Hematopoietic multipotent progenitor cell treated with erythropoietin and hydrocortisone succinate and interleukin-3 and kit ligand, for 8 days (in vitro differentiated cells): ENCODE measurements around the gene THAP10.

Experiments
- DNase-seq: peaks from one replicate; pipeline ENCODE4 v3.0.0-alpha.2; 2015

THAP10 gene

DNA sequence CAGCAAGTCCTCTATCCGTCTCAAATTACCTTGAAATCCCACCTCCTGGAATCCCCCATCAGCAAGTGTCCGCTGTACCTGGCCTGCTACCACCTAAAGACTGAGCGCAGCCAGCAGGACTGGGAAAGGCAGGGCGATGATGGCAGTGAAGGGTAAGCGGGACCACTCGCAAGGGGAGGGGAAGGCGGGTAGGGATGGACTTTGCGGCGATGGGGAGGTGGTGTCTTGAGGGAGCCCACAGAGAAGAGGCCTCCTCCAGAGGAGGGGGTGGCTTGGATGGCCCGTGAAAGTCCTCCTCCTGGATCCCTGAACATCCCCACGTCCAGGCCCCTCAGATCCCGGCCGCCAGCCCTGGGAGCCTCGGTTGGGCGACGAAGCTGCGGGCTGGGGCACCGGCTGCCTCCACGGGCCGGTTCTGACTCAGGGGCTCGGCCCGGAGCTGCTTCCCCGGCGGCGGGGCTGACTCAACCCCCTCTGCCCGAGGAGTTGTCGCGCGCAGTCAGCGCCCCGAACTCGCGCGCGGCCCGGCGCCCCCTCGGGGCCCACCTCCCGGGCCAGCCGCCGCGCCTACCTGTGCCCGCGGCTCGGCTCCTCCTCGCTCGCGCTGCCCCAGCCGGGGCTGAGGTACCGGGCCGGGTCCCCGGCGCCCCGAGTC, 38.8 kb downstream of the THAP10 start:
- DNase-seq: no peak

- no peak for DNase-seq
These were observed 39.5 kb downstream of the THAP10 start for GRCh38 chr15:70852501-70853317.

DNA sequence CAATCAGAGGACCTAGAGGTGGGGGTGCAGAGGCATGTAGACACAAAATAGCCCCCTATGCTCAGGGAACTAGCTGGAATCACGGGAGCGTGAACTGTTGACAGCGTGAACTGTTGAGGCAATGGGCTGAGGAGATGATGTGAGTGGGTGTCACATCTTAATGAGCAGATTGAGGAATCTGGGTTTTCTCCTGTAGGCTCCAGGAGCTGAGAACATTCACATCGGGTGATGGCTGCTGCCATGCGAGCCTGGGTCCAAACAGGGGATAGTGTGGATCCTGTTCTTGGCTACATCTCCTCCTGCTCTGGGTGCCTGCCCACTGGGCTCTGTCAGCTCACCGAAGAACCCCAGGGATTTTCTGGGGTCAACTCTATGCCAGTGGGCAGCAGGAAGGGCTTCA, 40.3 kb downstream of the THAP10 start:
- DNase-seq: no peak

- no peak for DNase-seq
These were observed 46.5 kb downstream of the THAP10 start for GRCh38 chr15:70845602-70846360.

DNA sequence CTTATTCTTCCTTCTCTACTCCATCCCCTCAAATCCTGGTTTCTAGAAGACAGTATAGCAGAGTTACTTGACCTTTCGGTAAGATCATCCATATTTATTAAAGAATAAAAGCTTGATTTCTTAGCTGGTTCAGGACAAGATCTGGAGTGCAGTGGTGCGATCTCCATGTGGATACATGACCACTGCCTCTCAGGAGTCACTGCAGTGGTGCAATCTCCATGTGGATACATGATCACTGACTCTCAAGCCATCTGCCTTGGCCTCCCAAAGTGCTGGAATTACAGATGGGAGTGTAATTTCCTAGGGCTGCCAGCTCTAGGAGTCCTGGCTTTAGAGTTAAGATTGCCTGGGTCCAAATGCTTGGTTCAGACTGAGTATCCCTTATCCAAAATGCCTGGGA, 54.8 kb downstream of the THAP10 start:
- DNase-seq: no peak

DNA sequence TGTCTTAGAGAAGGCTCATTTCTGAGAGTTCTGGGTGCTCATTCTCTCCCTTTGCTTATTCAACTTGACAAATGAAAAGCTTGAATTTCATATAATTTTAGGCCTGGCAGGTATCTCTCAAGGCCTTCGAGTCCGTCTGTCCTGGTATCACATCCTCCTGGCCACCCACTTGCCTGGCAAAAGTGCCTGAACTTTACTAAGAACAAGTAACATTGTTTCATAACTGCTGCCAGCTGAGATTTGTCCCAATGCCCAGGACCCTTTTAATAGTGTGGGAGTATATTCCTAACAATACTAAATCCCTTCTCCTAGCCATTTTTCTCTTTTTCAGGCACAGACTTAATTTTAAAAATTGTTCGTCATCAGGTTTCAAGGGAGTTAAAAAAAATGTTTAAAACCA, 56.4 kb downstream of the THAP10 start:
- DNase-seq: no peak

DNA sequence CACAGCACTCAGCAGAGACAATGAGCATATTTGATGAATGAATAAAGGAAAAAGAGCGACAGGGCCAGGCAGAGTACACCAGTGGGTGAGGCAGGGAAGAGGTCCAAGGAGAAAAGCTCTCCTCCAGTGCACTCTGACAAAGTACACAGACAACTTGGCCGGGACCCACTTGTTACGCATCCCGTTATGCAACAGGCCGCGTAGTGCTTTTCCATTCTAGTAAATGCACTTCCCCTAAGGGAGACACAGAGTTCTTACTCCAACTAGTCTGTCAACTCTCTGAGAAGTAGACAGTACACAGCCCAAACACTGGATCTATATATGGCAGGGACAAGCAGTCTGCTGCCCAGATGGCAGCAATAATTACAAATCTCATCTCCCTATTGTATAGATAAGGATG, 56.8 kb downstream of the THAP10 start:
- no peak for DNase-seq

GRCh38 chr15:70834999-70835398, 57.2 kb downstream of the THAP10 start:
- no peak for DNase-seq

DNA sequence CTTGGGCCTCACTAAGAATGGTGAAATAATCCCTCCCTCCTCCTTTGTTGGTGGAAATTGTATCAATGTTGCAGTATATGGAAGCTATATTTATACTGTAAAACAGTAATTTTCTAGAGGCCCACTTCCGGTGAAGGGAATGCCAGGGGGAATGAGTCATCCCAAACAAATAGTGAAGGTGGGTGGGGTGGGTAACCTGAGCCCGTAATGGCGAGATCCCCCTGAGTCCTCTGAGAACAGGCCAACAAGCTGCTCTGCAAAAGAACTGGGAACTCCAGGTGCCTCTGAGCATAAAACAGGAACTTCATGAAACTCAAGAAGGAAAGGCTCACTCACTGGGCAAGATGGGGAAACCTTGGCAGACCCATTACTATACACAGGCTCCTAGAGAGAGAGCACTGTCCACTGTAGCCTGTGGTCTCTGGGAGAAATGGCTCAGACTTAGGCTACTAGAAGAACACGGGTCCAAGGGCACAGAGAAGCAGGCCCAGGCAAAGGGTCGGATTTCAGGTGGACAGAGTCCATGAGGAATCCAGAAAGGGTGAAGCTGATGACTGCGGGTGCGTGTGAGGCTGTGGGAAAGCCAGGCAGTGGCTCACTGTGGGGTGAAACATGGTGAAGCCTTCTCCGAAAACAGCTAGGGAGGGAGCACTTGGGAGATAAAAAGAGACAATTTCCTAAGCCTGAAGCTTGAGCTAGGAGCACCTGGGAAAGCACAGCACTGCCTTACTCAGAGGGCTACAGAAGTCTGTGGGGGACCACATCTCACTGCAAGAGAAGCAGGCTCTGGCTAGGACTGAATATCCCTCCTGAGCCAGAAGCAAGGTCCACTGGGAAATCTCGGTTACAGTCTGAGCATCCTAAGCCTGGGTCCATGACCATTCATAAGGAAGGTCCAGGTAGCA, 58.1 kb downstream of the THAP10 start:
- DNase-seq: no peak

GRCh38 chr15:70833422-70833821, 58.8 kb downstream of the THAP10 start:
- no peak for DNase-seq

DNA sequence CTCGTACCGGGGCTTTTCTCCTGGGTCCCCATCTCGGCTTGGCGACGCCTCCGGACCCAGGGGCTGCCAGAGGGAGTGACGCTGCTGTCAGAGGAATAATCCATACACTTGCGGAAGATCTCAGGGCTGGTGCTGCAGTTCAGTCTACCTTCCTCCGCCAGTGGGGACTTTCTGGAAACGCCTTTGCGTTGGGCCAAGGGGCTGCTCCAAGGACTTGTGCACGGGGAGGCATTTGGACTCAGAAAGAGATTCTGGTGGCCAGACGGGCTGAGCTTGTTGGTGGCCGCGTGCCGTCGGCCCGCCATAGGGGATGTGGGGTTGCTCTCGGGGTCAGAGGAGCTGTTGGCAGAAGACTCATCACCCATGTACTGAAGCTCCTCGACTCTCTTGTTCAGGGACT, 60.1 kb downstream of the THAP10 start:
- DNase-seq: no peak
